GM13976 (cell line): Measurements from ENCODE around the gene CCNC.

Experiments used
- DNase-seq: peaks from one replicate; pipeline ENCODE4 v3.0.0; 2012; ENCODE audit warnings: low spot score
- CTCF ChIP-seq: IDR thresholded peaks from 2 replicates; pipeline ENCODE4 v1.5.1; 2012; ENCODE audit warnings: borderline replicate concordance, mild to moderate bottlenecking; ENCODE audit not compliant: insufficient read depth; ENCODE audit errors: extremely low read depth, missing control alignments, control extremely low read depth
- in situ Hi-C: fragments of 300-500 bp; cut with MboI; formaldehyde crosslinking; loops from one replicate; pipeline ENCODE4 v1.12.0; 2022; ENCODE audit warnings: low sequenced_read_pairs, mixed read lengths, inconsistent platforms; ENCODE audit not compliant: unreplicated experiment

The CCNC gene

GRCh38 chr6:99550046-99550748, 18.3 kb downstream of the CCNC start:
- no peak for TF ChIP-seq CTCF
- in situ Hi-C loops = no loop called here
- DNase-seq = no peak

DNA sequence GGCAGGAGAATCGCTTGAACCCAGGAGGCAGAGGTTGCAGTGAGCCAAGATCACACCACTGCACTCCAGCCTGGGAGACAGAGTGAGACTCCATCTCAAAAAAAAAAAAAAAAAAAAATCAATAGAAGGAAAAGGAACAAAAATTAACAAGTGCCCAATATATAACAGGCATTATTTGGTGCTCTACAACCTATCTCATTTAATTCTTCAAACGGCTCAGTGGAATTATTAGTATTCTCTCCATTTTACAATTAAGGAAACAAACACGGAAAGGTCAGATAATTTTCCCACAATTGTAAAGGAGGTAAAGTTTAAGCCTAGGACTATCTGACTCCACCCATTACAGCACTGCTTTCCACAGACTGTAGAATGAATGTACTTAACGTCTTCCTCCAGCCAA, 19.8 kb downstream of the CCNC start:
- in situ Hi-C loops = no loop called here
- no peak for TF ChIP-seq CTCF

DNA sequence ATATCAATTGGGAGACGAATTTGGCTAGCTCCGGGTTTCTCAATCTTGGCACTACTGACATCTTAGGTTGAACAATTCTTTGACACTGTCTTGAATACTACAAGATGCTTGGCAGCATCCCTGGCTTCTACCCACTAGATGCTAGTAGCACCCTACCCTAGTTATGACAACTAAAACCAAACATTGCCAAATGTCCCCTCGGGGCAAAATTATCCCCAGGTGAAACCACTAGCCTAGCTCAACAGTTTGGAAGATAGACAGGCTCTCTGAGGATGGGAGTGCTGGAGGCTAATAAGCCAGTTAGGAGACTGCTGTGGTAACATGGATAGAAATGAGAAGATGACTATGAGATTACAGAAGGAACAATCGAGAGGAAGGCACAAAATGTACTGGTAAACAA, 20.9 kb downstream of the CCNC start:
- no peak for TF ChIP-seq CTCF
- DNase-seq = no peak
- in situ Hi-C loops = no loop called here

More for the DNA sequence above, 19.8 kb downstream of the CCNC start:
- DNase-seq = no peak

DNA sequence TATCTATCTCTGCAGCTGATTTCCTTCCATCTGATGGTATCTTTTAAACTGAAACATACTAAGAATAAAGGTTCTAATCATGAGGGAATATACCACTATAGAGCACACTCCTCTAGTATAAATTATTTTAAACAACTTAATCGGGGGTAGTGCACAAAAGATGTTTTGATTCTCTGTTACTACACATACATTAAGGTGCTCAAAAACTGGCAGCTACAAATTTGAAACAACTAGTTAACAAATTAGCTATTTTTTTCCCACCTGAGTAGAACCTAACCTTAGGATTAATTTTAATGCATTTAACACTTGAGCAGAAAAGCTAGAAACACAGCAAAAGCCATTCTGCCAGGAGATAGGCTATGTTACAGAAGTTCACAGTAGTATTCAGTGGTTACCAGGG, 23.0 kb downstream of the CCNC start:
- no peak for DNase-seq
- no peak for TF ChIP-seq CTCF
- in situ Hi-C loops = no loop called here

GRCh38 chr6:99543968-99544367, 24.5 kb downstream of the CCNC start:
- TF ChIP-seq CTCF = no peak
- no peak for DNase-seq
- in situ Hi-C loops = no loop called here

- no peak for DNase-seq
- no peak for TF ChIP-seq CTCF
- in situ Hi-C loops = no loop called here
Measured at GRCh38 chr6:99530627-99531026, 37.8 kb downstream of the CCNC start.

GRCh38 chr6:99522531-99522930, 45.9 kb downstream of the CCNC start:
- in situ Hi-C loops = no loop called here
- DNase-seq = no peak
- no peak for TF ChIP-seq CTCF
